GM21619 (cell line): ENCODE data around the gene SNX9.
A peak's percentile ranks its signal among the peaks of the same experiment; 100 is the strongest.
"Not testable (repeated sequence)": the region's sequence is repeated elsewhere in the genome, so short reads cannot be mapped to it uniquely, and the experiment has no call there.

Experiments used
- ATAC-seq: cut with Tn5 transposase; IDR thresholded peaks from one replicate; pipeline ENCODE4 v1.9.1; 2021; ENCODE audit not compliant: unreplicated experiment

The SNX9 gene

DNA sequence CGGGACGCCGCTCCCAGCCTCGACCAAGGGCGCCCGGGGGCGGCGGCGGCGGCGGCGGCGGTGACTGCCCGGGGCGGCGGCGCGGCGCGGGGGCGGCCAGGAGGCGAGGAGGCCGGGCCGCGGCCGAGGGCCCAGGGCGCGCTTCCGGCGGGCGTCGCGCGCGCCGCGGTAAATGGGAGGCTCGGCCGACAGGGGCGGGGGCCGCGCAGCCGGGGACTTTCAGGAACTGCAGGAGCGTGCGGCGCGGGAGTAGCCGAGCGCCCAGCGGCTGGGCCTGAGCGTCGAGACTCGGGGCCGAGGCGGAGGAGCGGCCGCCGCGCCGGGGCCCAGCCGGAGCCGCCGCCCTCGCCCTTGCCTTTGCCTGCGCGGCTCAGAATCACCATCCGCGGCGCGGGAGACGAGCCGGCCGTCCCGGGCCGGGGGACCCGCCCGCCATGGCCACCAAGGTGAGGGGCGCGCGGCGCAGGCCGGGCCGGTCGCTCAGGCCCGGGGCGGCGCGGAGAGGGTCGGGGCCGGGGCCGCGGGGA is at the start of gene SNX9:
TSS of gene SNX9 (plus strand) at position 246 of the 527 bp plus-strand sequence. CDS start at position 435, 189 bp downstream.
- ATAC-seq, result peak; percentile 63

DNA sequence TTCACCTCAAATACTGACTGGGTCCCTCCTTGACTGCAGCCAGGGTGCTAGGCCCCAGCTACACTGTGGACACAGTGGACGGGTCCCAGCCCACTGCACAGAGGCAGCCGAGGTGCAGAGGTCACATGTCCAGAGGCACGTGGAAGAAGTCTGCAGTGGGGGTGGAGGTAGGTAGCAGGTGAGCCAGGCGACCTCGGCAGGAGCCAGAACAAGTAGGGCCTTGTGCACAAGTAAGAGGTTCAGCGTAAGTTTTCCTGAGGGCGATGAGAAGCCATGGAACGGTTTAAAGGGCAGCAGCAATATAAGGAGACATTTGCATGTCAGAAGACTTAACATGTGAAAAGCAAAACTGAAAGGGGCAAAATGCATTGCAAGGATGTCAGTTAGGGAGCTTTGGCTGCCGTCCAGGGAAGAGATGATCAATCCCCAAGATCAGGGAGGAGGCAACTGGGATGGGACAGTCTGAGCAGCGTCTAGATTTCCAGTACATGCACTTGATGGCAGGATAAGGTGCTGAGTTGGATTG is 49.7 kb upstream of the SNX9 start:
- ATAC-seq, result no peak

DNA sequence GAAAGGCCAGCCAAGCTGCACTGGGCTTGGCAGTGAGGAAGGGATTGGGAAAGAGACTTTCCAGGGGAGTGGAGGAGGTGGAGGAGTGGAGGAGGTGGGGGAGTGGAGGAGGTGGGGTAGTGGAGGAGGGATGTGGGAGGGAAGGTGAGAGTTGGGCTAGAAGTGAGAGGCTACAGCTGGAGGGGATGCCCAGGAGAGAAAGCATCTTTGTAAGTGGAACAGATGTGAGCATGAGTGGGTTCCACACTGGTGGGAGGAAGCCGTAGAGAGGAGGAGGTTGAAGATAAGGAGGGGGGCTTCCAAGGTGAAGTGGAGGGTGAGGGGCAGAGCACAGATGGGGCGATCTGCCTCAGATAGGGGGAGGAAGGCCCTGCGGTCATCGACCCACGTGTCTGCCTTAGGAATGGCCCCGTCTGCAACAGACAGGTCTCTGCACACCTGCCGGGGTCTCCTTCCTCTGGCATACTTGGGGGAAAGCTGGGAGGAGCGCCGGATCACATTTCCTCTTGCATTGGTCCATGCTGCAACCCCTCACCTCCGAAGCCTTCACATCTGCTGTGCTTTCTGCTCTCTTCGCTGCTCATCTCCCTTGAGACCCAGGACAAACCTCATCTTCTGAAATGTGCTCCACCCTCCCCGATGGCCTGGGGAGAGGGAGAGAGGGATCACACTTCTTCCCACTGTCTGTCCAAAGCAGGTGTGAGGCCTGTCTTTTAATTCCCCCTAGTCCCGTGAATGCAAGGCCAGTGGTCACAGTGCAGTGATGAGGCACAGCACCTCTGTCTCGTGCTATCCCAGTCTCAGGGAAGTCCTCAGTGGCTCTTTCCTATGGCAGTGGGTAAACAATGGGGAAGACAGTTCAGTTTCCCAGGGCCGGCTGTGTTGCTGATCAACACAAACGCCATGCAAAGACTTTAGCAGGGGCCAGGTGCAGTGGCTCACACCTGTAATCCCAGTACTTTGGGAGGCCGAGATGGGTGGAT is 48.6 kb upstream of the SNX9 start:
- ATAC-seq, result no peak

DNA sequence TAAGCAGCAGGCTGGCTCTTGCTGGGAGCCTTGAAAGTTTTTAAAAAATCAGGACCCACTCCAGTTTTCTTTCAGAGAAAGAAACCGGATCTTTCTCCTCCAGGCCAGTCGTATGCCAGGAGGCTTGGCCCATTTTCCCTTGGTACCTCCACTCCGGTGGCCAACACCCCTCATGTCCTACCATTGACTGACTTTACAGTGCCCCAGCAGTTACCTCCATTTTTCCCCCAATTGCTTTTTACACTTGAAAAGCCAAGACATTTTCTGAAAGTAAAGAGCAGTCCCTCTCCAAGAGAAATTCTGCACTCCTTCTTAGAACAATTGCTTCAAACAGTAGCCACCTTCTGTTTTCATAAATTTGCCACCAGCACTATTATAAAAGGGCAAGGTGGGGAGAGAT is 47.7 kb upstream of the SNX9 start:
- no peak for ATAC-seq

DNA sequence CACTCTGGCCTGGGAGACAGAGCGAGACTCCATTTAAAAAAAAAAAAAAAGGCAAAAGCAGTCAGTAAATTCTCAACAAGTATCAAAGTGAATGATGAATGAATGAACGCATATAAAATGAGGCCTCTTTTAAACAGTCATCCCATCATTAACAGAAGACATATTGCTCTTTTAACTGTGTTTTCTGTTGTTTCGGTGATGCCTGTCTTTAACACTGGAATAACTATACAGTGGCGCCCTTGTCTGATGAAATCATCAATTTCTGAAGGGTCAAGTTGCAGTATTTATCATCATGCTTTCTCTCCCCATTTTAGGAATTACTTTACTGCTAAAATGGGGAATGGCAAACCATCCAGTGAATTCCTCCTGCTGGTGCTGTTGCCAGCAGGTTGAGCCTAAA is 45.7 kb upstream of the SNX9 start:
- ATAC-seq, result no peak

DNA sequence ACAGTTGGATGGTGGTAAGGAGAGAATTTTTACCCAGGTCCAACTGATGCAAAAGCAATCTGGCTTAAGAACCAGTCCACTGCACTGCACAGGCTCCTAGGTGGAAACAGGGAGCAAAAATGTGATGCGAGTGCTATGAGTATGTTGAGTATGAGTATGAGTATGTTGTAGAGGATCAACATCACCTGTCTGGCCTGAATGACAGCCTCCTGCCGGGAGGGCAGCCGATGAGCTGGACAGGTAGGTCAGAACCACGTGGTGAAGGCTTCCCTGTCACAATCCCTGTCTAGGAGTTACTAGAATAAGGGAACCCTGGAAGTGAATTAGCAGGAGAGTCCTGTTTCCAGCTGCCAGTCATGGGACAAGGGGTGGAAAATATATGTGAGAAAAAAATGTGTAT is 44.3 kb upstream of the SNX9 start:
- ATAC-seq, result no peak

DNA sequence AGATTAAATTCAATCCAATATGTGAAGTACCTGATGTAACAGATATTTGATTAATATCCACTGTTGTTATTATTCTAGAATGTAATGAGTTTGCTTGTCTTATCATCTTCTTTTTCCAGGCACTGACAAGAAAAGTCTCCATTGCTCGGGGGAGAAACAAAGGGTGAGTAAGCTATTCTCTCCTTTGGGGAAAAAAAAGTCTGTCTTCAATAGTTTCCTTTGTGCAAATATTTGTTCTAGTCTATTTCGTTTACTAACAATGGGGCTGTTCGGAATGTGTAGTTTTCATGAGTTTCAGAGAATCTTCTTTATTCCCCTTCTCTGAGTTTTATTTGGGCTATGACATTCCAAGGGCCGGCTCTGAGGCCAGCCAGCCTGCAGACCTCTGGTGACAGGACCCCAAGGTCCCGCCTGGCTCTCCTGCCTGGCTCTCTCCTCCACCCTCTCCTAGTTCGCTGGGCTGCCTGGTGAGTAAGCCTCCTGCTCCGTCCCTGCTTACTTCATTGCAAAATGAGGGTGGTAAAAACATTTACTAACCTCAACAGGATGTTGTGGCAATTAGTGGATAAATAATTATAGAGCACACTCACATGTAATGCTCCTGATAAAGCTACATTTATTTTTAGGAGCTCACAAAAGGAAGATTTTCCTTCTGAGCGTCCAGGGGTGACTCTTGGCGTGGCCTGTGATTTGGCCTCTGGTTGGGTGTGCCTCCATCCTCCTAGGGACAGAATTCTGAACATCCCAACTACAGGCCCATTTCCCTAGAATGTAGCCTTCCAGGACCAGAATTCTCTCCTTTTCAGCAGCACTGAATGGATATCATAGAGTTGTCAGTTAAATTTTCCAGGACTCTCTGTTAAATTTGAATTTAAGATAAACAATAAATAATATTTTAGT is 43.1 kb upstream of the SNX9 start:
- ATAC-seq, result no peak

DNA sequence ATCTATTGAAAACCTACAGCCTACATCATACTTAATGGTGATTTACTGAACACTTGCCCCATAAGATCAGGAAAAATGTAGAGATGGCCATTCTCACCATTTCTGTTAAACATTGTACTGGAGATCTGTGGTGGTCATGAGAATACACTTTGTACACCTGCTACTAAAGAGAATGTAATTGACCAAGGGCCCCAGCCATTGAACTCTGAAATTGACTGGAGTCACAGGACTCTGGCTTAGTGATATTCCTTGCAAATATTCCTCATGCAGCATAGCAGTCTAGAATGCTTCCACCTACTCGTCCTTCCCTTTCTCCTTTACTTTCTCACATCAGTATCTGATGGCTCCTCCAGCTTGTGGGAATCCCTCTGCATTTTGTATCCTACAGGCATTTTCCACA is 37.4 kb upstream of the SNX9 start:
- ATAC-seq, result no peak

DNA sequence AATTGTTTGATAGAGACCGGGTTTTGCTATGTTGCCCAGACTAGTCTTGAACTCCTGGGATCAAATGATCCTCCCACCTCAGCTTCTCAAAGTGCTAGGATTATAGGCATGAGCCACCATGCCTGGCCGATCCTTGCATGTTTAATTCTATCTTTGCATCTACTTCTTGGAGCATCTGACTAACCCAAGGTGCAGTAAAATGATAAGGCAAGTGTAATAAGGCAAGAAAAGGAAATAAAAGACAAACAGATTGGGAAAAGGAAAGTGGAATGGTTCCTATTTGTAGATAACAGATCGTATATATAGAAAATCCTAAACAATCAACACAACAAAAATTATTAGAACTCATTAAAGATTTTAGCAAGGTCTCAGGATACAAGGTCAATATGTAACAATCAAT is 36.8 kb upstream of the SNX9 start:
- no peak for ATAC-seq

DNA sequence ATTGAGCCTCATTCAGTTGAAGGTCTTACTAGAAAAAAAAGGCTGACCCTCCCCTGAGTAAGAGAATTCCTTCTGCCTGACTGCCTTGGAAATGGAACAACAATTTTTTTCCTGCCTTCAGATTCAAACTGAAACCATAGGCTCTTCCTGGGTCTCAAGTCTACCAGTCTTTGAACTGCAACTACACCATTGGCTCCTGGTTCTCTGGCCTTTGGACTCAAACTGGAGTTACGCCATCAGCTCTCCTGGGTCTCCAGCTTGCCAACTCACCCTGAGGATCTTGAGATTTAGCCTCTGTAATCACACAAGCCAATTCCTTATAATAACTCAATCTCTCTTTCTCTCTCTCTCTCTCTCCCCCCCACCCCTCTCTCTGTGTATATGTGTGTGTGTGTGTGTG is 36.0 kb upstream of the SNX9 start:
- no peak for ATAC-seq

DNA sequence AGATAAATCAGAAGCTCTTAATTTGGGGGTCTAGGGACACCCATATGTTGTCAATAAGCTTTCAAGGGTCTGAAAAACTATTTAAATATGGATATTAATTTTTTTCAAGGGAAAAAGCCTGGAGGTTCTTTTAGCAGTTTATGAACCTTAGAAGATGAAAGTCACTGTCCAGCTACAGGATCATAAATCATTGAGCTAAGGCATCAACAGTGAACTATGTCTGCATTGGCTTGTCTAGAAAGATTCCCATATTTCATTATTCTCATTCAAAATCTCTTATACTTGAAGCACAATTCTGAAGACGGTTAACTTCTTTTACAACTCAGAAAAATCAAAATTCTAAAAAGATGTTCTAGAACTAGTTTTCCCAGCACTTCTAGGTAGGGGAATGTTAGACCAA is 34.9 kb upstream of the SNX9 start:
- ATAC-seq, result no peak

DNA sequence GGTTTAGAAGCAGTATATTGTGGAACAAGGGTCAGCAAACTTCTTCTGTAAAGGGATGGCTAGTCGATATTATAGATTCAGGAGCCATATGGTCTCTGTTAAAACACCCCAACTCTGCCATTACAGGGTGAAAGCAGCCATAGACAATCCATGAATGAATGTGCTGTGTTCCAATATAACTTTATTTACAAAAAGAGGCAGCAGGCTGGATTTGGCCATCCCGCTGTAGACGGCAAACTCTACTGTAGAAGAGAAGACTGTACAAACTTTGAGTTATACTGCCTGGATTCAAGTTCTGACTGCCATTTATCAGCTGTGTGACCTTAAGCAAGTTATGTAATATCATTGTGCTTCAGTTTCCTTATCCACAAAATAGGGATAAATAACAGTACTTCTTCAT is 33.7 kb upstream of the SNX9 start:
- ATAC-seq, result no peak

DNA sequence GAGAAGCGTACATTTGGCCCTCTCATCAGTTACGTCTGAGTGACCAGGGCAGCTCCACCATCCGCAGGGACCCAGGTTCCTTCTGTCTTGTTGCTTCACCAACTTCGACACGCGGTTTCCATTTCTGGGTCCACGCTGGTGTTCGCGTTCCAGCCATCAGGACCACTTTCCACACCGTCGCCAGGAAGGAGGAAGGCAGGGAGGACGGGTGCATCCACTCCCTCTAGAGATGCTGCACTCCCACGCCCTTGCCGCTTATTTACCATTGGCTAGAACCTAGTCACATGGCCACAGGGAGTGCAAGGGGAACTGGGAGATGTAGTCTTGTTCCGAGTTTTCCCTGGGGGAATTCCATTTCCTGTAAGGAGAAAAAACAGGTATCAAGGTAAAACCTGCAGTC is 33.2 kb upstream of the SNX9 start:
- no peak for ATAC-seq

DNA sequence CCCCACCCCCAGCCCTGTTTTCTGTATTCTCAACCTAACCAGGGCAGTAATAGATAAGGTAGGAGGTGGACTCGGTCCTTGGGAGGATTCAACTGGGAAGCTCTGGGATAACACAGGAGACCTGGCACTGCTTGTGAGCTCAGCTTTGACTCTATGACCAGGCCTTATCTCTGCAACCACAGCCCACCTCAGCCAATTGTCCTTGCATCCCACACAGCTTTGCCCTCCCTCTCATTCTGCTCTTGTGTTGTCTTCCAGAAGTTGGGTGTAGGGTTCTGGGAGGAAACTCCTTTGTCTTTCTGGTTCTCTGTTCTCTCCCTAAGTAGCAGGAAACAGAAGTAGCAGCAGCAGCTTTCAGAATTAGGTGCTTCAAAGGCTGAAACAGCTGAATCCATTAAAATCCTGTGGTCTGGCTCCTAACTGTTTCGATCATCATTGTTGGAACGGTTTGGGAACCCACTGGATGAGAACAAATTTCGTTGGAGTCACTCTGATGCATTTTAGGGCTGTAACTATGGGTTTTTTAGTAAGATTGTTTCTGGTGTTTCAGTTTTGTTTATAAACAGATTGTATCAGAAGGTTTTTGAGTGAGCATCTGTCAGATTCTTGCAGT is 32.4 kb upstream of the SNX9 start:
- no peak for ATAC-seq

DNA sequence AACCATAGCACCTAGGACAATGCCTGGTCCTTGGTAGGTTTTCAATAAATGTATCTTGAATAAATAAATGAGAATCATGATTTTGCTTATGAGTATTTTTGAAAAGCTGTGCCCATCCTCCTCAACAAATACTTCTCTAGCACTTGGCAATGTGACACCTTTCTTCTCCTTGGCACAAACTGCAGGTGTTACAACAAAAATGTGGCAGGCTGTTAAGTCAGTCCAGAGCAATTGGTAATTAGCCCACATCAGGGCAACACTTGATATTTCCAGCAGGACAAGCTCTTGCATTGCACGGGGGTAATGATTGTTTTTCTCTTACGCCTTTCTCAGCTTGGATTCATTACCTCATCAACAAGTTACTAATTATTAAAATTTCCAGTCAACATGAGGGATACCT is 31.6 kb upstream of the SNX9 start:
- ATAC-seq, result no peak

DNA sequence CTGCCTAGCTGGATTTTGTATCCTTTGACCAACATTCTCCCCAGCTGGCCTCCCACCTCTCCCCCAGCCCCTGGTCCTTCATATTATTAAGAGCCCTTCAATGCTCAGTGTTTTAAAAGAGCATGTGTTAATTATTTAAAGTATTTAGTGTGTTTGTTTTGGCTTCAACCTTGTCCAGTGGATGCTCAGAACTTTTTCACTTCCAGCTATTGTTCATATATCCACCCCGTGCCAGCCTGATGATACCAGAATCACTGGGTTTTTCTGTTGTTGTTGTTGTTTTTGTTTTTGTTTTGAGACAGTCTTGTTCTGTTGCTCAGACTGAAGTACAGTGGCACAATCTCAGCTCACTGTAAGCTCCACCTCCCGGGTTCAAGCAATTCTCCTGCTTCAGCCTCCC is 30.4 kb upstream of the SNX9 start:
- no peak for ATAC-seq

DNA sequence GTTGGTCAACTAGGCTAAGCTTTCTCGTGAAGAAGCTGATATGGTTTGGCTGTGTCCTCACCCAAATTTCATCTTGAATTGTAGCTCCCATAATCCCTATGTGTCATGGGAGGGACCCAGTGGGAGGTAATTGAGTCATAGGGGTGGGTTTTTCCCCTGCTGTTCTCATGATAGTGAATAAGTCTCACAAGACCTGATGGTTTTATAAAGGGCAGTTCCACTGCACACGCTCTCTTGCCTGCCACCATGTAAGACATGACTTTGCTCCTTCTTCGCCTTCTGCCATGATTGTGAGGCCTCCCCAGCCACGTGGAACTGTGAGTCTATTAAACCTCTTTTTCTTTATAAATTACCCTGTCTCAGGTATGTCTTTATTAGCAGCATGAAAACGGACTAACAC is 29.0 kb upstream of the SNX9 start:
- not testable (repeated sequence) for ATAC-seq

DNA sequence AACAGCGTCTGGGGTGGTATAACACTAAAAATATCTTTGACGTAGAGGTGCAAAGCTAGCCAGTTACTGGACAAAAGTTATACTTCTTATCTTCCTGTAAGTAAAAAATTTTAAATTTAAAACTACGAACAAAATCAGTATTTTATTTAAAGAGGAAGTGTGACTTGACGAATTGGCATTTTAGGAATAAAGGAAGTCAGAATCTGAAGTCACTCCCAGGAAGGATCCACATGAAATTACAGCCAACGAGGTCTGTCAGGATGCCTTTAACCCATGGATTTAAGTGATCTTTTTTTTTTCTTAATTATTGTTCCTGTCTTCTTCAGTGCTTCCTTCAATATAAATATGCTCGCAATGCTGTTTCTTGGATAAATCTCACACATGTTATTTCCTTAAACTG is 27.2 kb upstream of the SNX9 start:
- no peak for ATAC-seq

DNA sequence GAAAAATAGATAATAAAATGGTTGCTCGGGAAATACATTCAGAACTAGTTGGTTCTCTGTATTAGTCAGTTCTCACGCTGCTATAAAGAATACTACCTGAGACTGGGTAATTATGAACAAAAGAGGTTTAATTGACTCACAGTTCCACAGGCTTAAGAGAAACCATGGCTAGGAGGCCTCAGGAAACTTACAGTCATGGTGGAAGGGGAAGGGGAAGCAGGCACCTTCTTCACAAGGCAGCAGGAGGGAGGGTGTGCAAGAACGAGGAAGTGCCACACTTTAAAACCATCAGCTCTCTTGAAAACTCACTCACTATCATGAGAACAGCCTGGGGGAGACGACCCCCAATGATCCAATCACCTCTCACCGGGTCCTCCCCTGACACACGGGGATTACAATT is 24.2 kb upstream of the SNX9 start:
- ATAC-seq, result no peak

DNA sequence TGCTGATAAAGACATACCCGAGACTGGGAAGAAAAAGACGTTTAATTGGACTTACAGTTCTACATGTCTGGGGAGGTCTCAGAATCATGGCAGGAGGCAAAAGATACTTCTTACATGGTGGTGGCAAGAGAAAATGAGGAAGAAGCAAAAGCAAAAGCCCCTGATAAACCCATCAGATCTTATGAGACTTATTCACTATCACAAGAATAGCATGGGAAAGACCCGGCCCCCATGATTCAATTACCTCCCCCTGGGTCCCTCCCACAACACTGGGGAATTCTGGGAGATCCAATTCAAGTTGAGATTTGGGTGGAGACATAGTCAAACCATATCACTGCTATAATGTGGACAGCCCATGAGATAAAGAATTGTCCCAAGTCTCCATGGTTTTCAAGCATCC is 23.5 kb upstream of the SNX9 start:
- not testable (repeated sequence) for ATAC-seq
